ENCODE data around the gene ALPK1. TPM values are rescaled to one million over a fixed set of nuclear protein-coding genes. Genes with fewer than 3 reads are reported as not detected.

Gene ALPK1
- total RNA-seq, 1 donor from 2014 or later = 4.1 TPM

- TF ChIP-seq CTCF (IDR thresholded peaks at IDR 0.05; ENCODE audit: unreplicated experiment) = no peak
- H3K4me1 Mint-ChIP-seq (ENCODE audit: unreplicated experiment) = no peaks in the 10 kb centered on the region
- no peaks in the 10 kb centered on the region for H3K36me3 Mint-ChIP-seq (ENCODE audit: low read depth, unreplicated experiment)
- H3K4me3 Mint-ChIP-seq (ENCODE audit: unreplicated experiment) = no peak overlapping the region
- H3K9me3 Mint-ChIP-seq (ENCODE audit: unreplicated experiment) = no peaks in the 10 kb centered on the region
- DNase-seq (ENCODE audit: low spot score) = no peak
- H3K27ac Mint-ChIP-seq (ENCODE audit: unreplicated experiment) = no peak overlapping the region
- H3K27me3 Mint-ChIP-seq (ENCODE audit: unreplicated experiment) = peaks cover 3% of the 10 kb centered on the region
Observed at GRCh38 chr4:112370466-112370865, 73.3 kb downstream of the ALPK1 start.

DNA sequence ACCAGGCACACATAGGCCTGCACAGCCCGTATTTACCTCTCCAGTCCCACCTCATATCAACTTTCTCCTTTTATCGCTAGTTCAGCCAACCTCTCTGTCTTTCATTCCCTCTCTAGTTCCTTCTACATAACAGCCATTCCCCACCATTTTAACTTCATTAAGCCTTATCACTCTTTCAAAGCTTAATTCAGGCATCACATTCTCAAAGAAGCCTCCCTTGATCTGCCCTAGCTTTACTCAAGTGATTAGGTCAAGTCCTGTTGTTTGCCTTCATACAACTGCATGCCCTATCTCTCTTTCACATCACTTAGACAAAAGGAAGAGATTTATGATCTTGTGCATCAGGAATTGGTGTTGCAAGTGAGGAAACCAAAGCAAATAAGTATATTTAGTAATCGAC lies 74.2 kb downstream of the ALPK1 start:
- no peak for DNase-seq (ENCODE audit: low spot score)
- H3K4me1 Mint-ChIP-seq (ENCODE audit: unreplicated experiment) = no peaks in the 10 kb centered on the region
- H3K27me3 Mint-ChIP-seq (ENCODE audit: unreplicated experiment) = peaks cover 3% of the 10 kb centered on the region
- H3K36me3 Mint-ChIP-seq (ENCODE audit: low read depth, unreplicated experiment) = no peaks in the 10 kb centered on the region
- no peak overlapping the region for H3K4me3 Mint-ChIP-seq (ENCODE audit: unreplicated experiment)
- no peaks in the 10 kb centered on the region for H3K9me3 Mint-ChIP-seq (ENCODE audit: unreplicated experiment)
- no peak for TF ChIP-seq CTCF (IDR thresholded peaks at IDR 0.05; ENCODE audit: unreplicated experiment)
- H3K27ac Mint-ChIP-seq (ENCODE audit: unreplicated experiment) = no peak overlapping the region

- H3K27ac Mint-ChIP-seq (ENCODE audit: unreplicated experiment) = no peak overlapping the region
- no peak for TF ChIP-seq CTCF (IDR thresholded peaks at IDR 0.05; ENCODE audit: unreplicated experiment)
Observed at GRCh38 chr4:112374850-112375249, 77.7 kb downstream of the ALPK1 start.

GRCh38 chr4:112377171-112377570 lies 80.0 kb downstream of the ALPK1 start:
- no peak for DNase-seq (ENCODE audit: low spot score)
- Mint-ChIP-seq H3K4me3 (ENCODE audit: unreplicated experiment) (no peak overlapping the region), H3K36me3 (ENCODE audit: low read depth, unreplicated experiment) (no peaks in the 10 kb centered on the region), H3K27ac (ENCODE audit: unreplicated experiment) (no peak overlapping the region), H3K9me3 (ENCODE audit: unreplicated experiment) (no peaks in the 10 kb centered on the region), H3K27me3 (ENCODE audit: unreplicated experiment) (peaks cover 4% of the 10 kb centered on the region), H3K4me1 (ENCODE audit: unreplicated experiment) (peaks cover 2% of the 10 kb centered on the region)
- TF ChIP-seq CTCF (IDR thresholded peaks at IDR 0.05; ENCODE audit: unreplicated experiment) = no peak

More at GRCh38 chr4:112374850-112375249, 77.7 kb downstream of the ALPK1 start:
- H3K27me3 Mint-ChIP-seq (ENCODE audit: unreplicated experiment) = peaks cover 4% of the 10 kb centered on the region
- no peaks in the 10 kb centered on the region for H3K9me3 Mint-ChIP-seq (ENCODE audit: unreplicated experiment)
- H3K36me3 Mint-ChIP-seq (ENCODE audit: low read depth, unreplicated experiment) = no peaks in the 10 kb centered on the region
- no peak overlapping the region for H3K4me3 Mint-ChIP-seq (ENCODE audit: unreplicated experiment)
- DNase-seq (ENCODE audit: low spot score) = no peak
- peaks cover 2% of the 10 kb centered on the region for H3K4me1 Mint-ChIP-seq (ENCODE audit: unreplicated experiment)

DNA sequence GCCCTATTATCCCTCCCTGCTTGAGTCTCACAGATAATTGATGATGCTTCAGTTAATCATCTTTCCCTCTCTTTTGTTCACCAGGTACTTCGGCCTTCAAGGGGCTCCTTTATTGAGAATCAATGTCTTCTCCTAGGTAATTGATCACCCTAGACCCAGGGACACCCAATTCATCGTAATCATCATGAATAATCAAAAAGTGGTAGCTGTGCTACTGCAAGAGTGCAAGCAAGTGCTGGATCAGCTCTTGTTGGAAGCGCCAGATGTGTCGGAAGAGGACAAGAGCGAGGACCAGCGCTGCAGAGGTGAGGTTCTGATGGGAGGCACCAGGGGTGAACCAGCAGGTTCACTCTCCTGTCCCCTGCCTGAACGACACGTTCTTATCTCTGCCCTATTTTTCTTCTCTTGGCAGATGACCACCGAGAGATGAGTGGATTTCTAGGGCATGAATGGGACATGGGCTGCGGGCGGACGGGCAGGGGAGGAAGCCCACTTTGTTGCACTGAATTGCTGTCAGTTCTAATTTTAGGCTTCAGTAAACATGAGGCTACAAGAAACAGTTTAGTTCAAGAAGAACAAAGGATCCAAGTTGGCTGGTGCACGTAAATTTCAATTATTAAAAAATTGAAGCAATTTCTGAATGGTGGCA lies 80.5 kb downstream of the ALPK1 start:
- TF ChIP-seq CTCF (IDR thresholded peaks at IDR 0.05; ENCODE audit: unreplicated experiment) = no peak
- no peaks in the 10 kb centered on the region for H3K36me3 Mint-ChIP-seq (ENCODE audit: low read depth, unreplicated experiment)
- peaks cover 4% of the 10 kb centered on the region for H3K27me3 Mint-ChIP-seq (ENCODE audit: unreplicated experiment)
- H3K4me1 Mint-ChIP-seq (ENCODE audit: unreplicated experiment) = peaks cover 2% of the 10 kb centered on the region
- H3K27ac Mint-ChIP-seq (ENCODE audit: unreplicated experiment) = no peak overlapping the region
- H3K9me3 Mint-ChIP-seq (ENCODE audit: unreplicated experiment) = no peaks in the 10 kb centered on the region
- no peak for DNase-seq (ENCODE audit: low spot score)
- H3K4me3 Mint-ChIP-seq (ENCODE audit: unreplicated experiment) = no peak overlapping the region
